ENCODE data around the gene INPP5A. TPM values are rescaled to one million over a fixed set of nuclear protein-coding genes. Genes with fewer than 3 reads are reported as not detected.

INPP5A gene
- total and polyA plus RNA-seq, 7 donors = 15.1 to 48.8 (median 40.9) TPM

DNA sequence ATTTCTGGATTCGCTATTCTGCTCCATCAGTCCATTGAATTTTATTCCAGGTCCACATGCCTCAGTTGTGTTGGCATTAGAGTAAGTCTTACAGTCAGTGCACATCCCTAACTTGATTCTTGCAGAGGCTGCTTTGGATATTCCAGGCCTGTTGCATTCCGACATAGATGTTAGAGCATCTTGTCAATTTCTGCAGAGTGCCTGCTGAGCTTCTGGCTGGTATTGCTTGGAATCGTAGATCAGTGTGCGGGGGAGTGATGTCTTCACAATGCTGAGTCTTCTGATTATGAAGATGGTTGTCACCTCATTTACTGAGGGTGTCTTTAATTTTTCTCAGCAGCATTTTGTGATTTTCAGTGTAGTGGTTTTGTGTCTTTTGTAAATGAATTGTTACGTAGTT lies 45.2 kb downstream of the INPP5A start:
- DNase-seq (no peak), ATAC-seq (no peak)
- Histone ChIP-seq H3K4me1 (peaks cover 31% of the 10 kb centered on the region), H3K36me3 (ENCODE audit: insufficient read depth in 1 of 2, low read depth in 1 of 2) (no peaks in the 10 kb centered on the region), H3K9me3 (no peaks in the 10 kb centered on the region), H3K4me3 (no peak overlapping the region), H3K27me3 (ENCODE audit: insufficient read depth in 3 of 3, low read length in 2 of 3) (no peaks in the 10 kb centered on the region), H3K27ac (no peak overlapping the region)
- 91 to 95% (median 94%) methylated on average over 5 of the region's 5 CpGs for WGBS, 3 donors
- TF ChIP-seq, protein P1, sequence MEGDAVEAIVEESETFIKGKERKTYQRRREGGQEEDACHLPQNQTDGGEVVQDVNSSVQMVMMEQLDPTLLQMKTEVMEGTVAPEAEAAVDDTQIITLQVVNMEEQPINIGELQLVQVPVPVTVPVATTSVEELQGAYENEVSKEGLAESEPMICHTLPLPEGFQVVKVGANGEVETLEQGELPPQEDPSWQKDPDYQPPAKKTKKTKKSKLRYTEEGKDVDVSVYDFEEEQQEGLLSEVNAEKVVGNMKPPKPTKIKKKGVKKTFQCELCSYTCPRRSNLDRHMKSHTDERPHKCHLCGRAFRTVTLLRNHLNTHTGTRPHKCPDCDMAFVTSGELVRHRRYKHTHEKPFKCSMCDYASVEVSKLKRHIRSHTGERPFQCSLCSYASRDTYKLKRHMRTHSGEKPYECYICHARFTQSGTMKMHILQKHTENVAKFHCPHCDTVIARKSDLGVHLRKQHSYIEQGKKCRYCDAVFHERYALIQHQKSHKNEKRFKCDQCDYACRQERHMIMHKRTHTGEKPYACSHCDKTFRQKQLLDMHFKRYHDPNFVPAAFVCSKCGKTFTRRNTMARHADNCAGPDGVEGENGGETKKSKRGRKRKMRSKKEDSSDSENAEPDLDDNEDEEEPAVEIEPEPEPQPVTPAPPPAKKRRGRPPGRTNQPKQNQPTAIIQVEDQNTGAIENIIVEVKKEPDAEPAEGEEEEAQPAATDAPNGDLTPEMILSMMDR (IDR thresholded peaks at IDR 0.05) = no peak
- intact Hi-C loops (cut with DNase I) = no loop called here

DNA sequence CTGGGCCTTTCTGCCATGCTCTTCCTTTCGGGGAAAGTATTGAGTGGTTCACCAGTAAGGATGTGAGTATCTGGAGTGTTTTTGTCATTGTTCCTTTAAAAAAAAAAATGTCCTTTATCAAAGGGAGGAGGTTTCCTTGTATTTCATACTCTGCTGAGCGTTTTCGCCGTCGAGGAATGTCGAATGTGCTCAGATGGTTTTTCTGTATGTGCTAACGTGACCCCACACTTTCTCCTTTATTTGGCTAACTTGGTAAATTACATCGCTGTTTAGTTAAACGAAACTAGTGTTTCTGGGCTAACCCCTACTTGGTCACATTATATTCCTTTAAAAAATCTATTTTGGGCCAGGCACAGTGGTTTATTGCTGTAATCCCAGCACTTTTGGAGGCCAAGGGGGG lies 45.9 kb downstream of the INPP5A start:
- intact Hi-C loops (cut with DNase I) = no loop called here
- 65 to 77% (median 76%) methylated on average over 9 of the region's 9 CpGs for WGBS, 3 donors
- TF ChIP-seq, protein P1 (IDR thresholded peaks at IDR 0.05) = no peak
- Histone ChIP-seq H3K27ac (no peak overlapping the region), H3K9me3 (no peaks in the 10 kb centered on the region), H3K27me3 (ENCODE audit: insufficient read depth in 3 of 3, low read length in 2 of 3) (no peaks in the 10 kb centered on the region), H3K4me3 (no peak overlapping the region), H3K36me3 (ENCODE audit: insufficient read depth in 1 of 2, low read depth in 1 of 2) (no peaks in the 10 kb centered on the region), H3K4me1 (peaks cover 33% of the 10 kb centered on the region)
- no peak for DNase-seq
- no peak for ATAC-seq

DNA sequence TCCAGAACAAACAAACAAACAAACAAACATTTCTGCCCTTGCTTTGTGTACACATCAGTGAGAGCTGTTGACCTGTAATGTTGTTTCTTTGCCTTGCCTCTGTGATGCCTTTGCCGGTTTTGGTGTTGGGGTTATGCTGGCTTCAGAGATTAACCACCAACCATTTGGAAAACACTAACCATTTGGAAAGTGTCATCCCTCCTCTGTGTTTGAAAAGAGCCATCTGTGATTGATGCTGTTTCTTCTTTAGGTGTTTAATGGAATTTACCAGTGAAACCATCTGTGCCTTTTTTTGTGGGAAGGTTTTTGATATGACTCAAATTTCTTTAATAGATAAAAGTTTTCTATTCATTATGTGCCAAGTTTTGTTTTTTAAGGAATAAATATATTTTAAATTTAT lies 46.5 kb downstream of the INPP5A start:
- 80 to 88% (median 84%) methylated on average over 1 of the region's 1 CpG for WGBS, 3 donors
- intact Hi-C loops (cut with DNase I) = no loop called here
- no peak overlapping the region for H3K27ac ChIP-seq

DNA sequence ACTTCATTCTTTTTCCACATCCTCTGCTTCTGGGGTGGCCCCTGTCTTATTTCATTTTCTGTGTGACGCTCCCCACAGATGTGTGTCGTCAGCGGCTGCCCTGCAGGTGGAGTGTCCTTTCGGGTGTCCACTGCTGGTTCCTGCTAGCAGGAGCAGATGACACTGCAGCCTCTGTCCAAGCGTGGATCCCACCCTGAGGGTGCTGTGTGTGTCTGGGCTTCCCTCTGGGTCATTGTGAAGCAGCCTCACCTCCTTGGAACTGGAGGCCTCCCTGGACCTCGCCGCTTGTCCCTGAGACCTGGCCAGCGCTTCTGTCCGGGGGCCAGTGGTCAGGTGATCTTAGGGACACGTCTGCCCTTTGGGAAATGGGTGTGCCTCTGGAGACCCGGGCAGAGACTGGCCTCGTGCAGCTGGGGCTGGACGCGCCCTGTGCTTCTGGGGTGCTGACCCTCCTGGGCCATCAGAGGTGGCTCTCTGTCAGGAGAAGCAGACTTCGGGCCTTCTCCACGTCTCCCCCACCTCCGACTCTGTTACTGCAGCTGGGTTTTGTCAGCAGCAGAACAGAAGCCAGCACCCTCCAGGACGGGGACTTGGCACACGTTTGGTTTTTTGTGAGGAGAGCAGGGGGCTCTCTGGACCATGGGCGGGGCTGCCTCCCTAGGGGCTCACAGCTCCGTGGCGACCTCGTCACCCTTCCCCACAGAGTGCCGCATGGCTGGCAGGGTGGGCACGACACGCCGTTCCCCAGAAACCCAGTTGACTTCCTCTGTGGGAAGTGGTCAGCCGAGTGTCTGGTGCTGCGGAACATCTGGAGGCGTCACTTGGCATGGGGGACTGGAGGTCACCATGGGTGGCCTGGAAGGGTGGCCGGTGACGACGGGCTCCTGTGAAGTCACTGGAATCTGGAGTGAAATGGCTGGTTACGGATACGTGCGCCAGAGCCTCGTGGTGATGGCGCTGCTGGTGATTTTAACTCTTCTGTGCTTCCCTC lies 48.4 kb downstream of the INPP5A start:
- Histone ChIP-seq H3K4me3 (no peak overlapping the region), H3K27me3 (ENCODE audit: insufficient read depth in 3 of 3, low read length in 2 of 3) (no peaks in the 10 kb centered on the region), H3K27ac (no peak overlapping the region), H3K9me3 (no peaks in the 10 kb centered on the region), H3K36me3 (ENCODE audit: insufficient read depth in 1 of 2, low read depth in 1 of 2) (no peaks in the 10 kb centered on the region), H3K4me1 (peaks cover 48% of the 10 kb centered on the region)
- ATAC-seq = no peak
- 55 to 63% (median 59%) methylated on average over 38 of the region's 38 CpGs for WGBS, 3 donors
- intact Hi-C loops (cut with DNase I) = no loop called here
- TF ChIP-seq, protein P1 (IDR thresholded peaks at IDR 0.05) = no peak
- no peak for DNase-seq

More for the DNA sequence above, 46.5 kb downstream of the INPP5A start:
- H3K36me3 ChIP-seq (ENCODE audit: insufficient read depth in 1 of 2, low read depth in 1 of 2) = no peaks in the 10 kb centered on the region
- no peak for ATAC-seq
- peaks cover 34% of the 10 kb centered on the region for H3K4me1 ChIP-seq
- H3K4me3 ChIP-seq = no peak overlapping the region
- DNase-seq = no peak
- H3K9me3 ChIP-seq = no peaks in the 10 kb centered on the region
- TF ChIP-seq, protein P1 (IDR thresholded peaks at IDR 0.05) = no peak
- no peaks in the 10 kb centered on the region for H3K27me3 ChIP-seq (ENCODE audit: insufficient read depth in 3 of 3, low read length in 2 of 3)
